Spleen (tissue), 11 donors: ENCODE data around the gene ZNF385C. TPM values are rescaled to one million over a fixed set of nuclear protein-coding genes. Genes with fewer than 3 reads are reported as not detected.

ENCODE experiments used
- DNase-seq: peaks from one replicate; pipeline ENCODE4 v3.0.0-alpha.2; 2020
- H3K27ac ChIP-seq, 8 donors: fragments of 200-600 bp; sonication (generic) in 7 of 8; 1 replicate in 4 of 8; 2 replicates in 4 of 8; pipeline versions ENCODE4 v1.5.0 to v1.8.0; 2016 to 2021; ENCODE audit warnings: inconsistent platforms in 4 of 8, mild to moderate bottlenecking in 4 of 8, moderate library complexity in 1 of 8
- H3K27me3 ChIP-seq, 7 donors: fragments of 200-600 bp; sonication (generic) in 6 of 7; replicated peaks in 1 of 7; 1 replicate in 4 of 7; 2 replicates in 3 of 7; pipeline versions ENCODE4 v1.5.0 to v1.8.0; 2016 to 2021; ENCODE audit warnings: inconsistent platforms in 3 of 7, mild to moderate bottlenecking in 1 of 7
- H3K36me3 ChIP-seq, 6 donors: fragments of 200-600 bp; sonication (generic) in 5 of 6; 1 replicate in 4 of 6; 2 replicates in 2 of 6; pipeline versions ENCODE4 v1.5.0 to v1.8.0; 2016 to 2021; ENCODE audit warnings: inconsistent platforms in 2 of 6
- H3K4me1 ChIP-seq, 6 donors: fragments of 200-600 bp; sonication (generic) in 5 of 6; 1 replicate in 3 of 6; 2 replicates in 3 of 6; pipeline versions ENCODE4 v1.5.0 to v1.8.0; 2016 to 2021; ENCODE audit warnings: inconsistent platforms in 3 of 6
- H3K4me3 ChIP-seq, 8 donors: fragments of 200-600 bp; sonication (generic) in 7 of 8; 1 replicate in 4 of 8; 2 replicates in 4 of 8; pipeline versions ENCODE4 v1.5.0 to v1.8.0; 2016 to 2021; ENCODE audit warnings: inconsistent platforms in 4 of 8, mild to moderate bottlenecking in 4 of 8, moderate library complexity in 2 of 8
- H3K9me3 ChIP-seq, 8 donors: fragments of 200-600 bp; sonication (generic) in 7 of 8; 1 replicate in 4 of 8; 2 replicates in 4 of 8; pipeline versions ENCODE4 v1.5.0 to v1.8.0; 2016 to 2021; ENCODE audit warnings: inconsistent platforms in 4 of 8
- POLR2A ChIP-seq, 3 donors: fragments of 450-650 bp; IDR thresholded peaks; one replicate each; pipeline ENCODE4 v1.5.1; 2017; ENCODE audit warnings: antibody characterized with exemption in 3 of 3, mild to moderate bottlenecking in 1 of 3
- POLR2AphosphoS5 ChIP-seq, 3 donors: sonication (generic); formaldehyde crosslinking; IDR thresholded peaks; one replicate each; pipeline ENCODE4 v1.5.1; 2017; ENCODE audit warnings: antibody characterized with exemption in 3 of 3
- WGBS, 5 donors: extraction: QIAGEN DNeasy Blood & Tissue Kit in 3 of 5; methylation state at CpG; one replicate each; pipeline versions ENCODE4 v1.1.5 to v1.1.7; 2013 to 2018; 5-methylcytosine and 5-hydroxymethylcytosine counted together
- intact Hi-C: fragments of 100-400 bp; cut with DNase I; formaldehyde crosslinking; loops from one replicate; pipeline ENCODE4 v1.15.0; 2023; ENCODE audit warnings: low total_unique reads
- polyA plus RNA-seq, 3 donors: library from polyadenylated mRNA; stranded (reverse); fragments of 200-250 nt; gene quantifications; one replicate each; pipeline ENCODE4 v1.2.1, GENCODE V29; 2013
- total RNA-seq, 7 donors: library from RNA; depleted of rRNA in 3 of 7; stranded (reverse); fragments of >200 nt in 3 of 7; fragmentation: NEBNext Ultra II Directional in 4 of 7; extraction: Animal tissue kit (Norgen Biotek cat#: 25700) in 4 of 7; gene quantifications; one replicate each; pipeline versions ENCODE4 v1.1.0 to v1.2.1, GENCODE V29; 2016 to 2021
- TF ChIP-seq, protein P1 (sequence below), 11 experiments: fragments of 200-600 bp in 7 of 11; fragments of 450-650 bp in 4 of 11; sonication (generic) in 4 of 11; IDR thresholded peaks in 8 of 11; conservative IDR thresholded peaks in 3 of 11; 1 replicate in 7 of 11; 2 replicates in 4 of 11; pipeline versions ENCODE4 v1.4.0 to v1.8.0; 2016 to 2021; ENCODE audit warnings: antibody characterized with exemption in 11 of 11, inconsistent platforms in 4 of 11, mild to moderate bottlenecking in 1 of 11
- donor health status: healthy with polysubstance abuse.
- donor health status: DM: no; HTN: no; CAD: no; lungs with moderate emphysema.
- donor health status: DM: no; HTN: no; CAD: no.
- donor health status: Bipolar disorder and iron deficiency.
- donor health status: healthy.
- donor health status: DM: no; HTN: no; CAD: no.
- donor health status: DM: yes; HTN: yes; CAD: no.

ZNF385C gene
- total and polyA plus RNA-seq, 10 donors: 0.17 to 0.60 (median 0.41) TPM; not detected in 2

GRCh38 chr17:42116705-42117396, 18.6 kb upstream of the ZNF385C start:
- Histone ChIP-seq H3K4me1 (peaks cover 19 to 80% (median 56%) of the 10 kb centered on the region in 6 donors), H3K27ac (peak overlapping the region in 7 of 8 donors; percentile 11 to 94 (median 70)), H3K4me3 (no peak overlapping the region), H3K27me3 (no peaks in the 10 kb centered on the region), H3K9me3 (no peaks in the 10 kb centered on the region), H3K36me3 (peaks cover 0 to 51% (median 14%) of the 10 kb centered on the region in 6 donors)
- TF ChIP-seq POLR2A (IDR thresholded peaks at IDR 0.05): no peak
- TF ChIP-seq, protein P1, sequence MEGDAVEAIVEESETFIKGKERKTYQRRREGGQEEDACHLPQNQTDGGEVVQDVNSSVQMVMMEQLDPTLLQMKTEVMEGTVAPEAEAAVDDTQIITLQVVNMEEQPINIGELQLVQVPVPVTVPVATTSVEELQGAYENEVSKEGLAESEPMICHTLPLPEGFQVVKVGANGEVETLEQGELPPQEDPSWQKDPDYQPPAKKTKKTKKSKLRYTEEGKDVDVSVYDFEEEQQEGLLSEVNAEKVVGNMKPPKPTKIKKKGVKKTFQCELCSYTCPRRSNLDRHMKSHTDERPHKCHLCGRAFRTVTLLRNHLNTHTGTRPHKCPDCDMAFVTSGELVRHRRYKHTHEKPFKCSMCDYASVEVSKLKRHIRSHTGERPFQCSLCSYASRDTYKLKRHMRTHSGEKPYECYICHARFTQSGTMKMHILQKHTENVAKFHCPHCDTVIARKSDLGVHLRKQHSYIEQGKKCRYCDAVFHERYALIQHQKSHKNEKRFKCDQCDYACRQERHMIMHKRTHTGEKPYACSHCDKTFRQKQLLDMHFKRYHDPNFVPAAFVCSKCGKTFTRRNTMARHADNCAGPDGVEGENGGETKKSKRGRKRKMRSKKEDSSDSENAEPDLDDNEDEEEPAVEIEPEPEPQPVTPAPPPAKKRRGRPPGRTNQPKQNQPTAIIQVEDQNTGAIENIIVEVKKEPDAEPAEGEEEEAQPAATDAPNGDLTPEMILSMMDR (IDR thresholded peaks at IDR 0.05 in 8 of 11, conservative IDR thresholded peaks at IDR 0.05 in 3 of 11): peak; percentile 76 to 96 (median 90)
- TF ChIP-seq POLR2AphosphoS5 (IDR thresholded peaks at IDR 0.05): peak; percentile 36 to 65 (median 52)
- intact Hi-C loops: loop anchor here (5.0 to 10.0 kb wide), 3 partner anchors 68 to 155 kb away; partner anchors contain the start of genes HCRT, KCNH4 and NKIRAS2
- peak; percentile 92 for DNase-seq
- 22 to 43% (median 36%) methylated on average over 11 to 18 of the region's 18 CpGs for WGBS, 5 donors

GRCh38 chr17:42114118-42114517, 15.8 kb upstream of the ZNF385C start:
- 89 to 99% (median 95%) methylated on average over 9 of the region's 9 CpGs for WGBS, 5 donors
- H3K4me3 ChIP-seq: no peak overlapping the region
- peak overlapping the region in 1 of 8 donors; percentile 94 for H3K27ac ChIP-seq
- peak; percentile 54 for DNase-seq
- H3K4me1 ChIP-seq: peaks cover 17 to 69% (median 47%) of the 10 kb centered on the region in 6 donors
- intact Hi-C loops: loop anchor here (10.0 kb wide), 1 partner anchor 71 kb away; the partner anchor contains the start of genes HCRT and KCNH4
- no peaks in the 10 kb centered on the region for H3K9me3 ChIP-seq
- H3K27me3 ChIP-seq: no peaks in the 10 kb centered on the region
- no peak for TF ChIP-seq POLR2AphosphoS5 (IDR thresholded peaks at IDR 0.05)
- TF ChIP-seq, protein P1 (IDR thresholded peaks at IDR 0.05 in 8 of 11, conservative IDR thresholded peaks at IDR 0.05 in 3 of 11): no peak
- no peak for TF ChIP-seq POLR2A (IDR thresholded peaks at IDR 0.05)
- peaks cover 0 to 67% (median 12%) of the 10 kb centered on the region in 6 donors for H3K36me3 ChIP-seq

DNA sequence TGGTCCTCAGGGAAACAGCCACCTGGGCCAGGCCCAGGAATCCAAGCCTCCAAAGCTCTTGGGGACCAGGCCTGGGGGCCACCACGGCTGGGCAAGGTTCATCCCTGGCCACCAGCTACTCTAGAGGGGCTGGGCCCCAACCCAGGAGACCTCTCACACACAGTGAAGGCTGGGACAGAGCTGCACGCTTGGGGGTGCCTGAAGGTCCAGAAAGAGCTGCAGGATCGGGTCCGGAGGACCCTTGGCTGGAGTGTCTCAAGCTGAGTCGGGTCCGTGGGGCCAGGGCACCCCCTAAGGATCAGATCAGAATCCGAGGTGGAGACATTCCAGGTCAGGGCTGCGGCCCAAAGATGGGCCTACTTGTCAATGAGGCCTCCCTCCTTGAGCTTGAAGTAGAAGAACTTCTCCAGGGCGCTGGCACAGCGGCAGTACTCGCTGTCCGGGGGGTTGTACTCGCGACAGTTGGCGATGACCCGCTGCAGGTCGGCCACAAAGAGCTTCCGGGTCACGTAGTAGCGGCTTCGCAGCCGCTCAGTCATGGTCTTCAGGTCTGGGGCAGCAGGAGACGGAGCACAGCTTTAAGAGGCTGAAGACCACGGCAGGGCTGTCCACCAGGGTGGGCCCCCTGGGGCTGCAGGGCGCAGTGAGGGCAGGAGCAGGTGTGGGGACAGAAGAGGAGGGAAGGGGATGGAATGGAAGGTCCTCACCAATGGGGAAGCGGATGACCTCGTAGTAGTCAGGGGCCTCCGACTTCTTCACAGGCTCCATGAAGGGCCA, 15.2 kb upstream of the ZNF385C start:
- Histone ChIP-seq H3K27me3 (no peaks in the 10 kb centered on the region), H3K36me3 (peaks cover 0 to 69% (median 11%) of the 10 kb centered on the region in 6 donors), H3K4me3 (peak overlapping the region in 1 of 8 donors; percentile 77), H3K4me1 (peaks cover 17 to 65% (median 46%) of the 10 kb centered on the region in 6 donors), H3K27ac (peak overlapping the region; percentile 73 to 96 (median 92)), H3K9me3 (no peaks in the 10 kb centered on the region)
- WGBS, 5 donors: 91 to 96% (median 92%) methylated on average over 27 to 28 of the region's 28 CpGs
- peak; percentile 79 for DNase-seq
- TF ChIP-seq POLR2AphosphoS5 (IDR thresholded peaks at IDR 0.05) (no peak), POLR2A (IDR thresholded peaks at IDR 0.05) (no peak)
- TF ChIP-seq, protein P1 (IDR thresholded peaks at IDR 0.05 in 8 of 11, conservative IDR thresholded peaks at IDR 0.05 in 3 of 11): no peak
- intact Hi-C loops: loop anchor here (10.0 kb wide), 1 partner anchor 71 kb away; the partner anchor contains the start of genes HCRT and KCNH4
